8988T (cell line): ENCODE measurements around the gene SCAPER.
A peak's percentile ranks its signal among the peaks of the same experiment; 100 is the strongest.
"Not testable (repeated sequence)": the region's sequence is repeated elsewhere in the genome, so short reads cannot be mapped to it uniquely, and the experiment has no call there.

Experiments
- DNase-seq: peaks from one replicate; pipeline ENCODE4 v3.0.0; 2011

The SCAPER gene

GRCh38 chr15:76912430-76912829 is 7.3 kb upstream of the SCAPER start:
- DNase-seq = no peak

DNA sequence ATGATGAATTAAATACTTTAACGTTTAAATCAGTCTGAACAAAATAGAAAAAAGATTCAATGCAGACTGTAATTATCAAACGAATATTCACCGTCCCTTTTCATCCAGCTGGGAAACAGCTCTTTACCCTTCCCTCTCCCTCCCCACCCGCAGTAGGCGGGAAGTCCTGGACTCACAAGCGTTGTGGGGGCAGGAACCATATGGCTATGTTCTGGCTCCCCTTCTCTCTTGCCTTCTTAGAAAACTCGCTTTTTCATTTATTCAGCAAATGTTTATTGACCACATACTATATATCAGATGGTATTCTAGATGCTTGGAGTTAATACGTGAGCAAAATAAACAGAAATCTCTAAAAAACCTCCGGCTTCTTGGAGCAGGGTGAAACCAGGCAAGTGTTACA is 715 bp upstream of the SCAPER start:
- DNase-seq = no peak

DNA sequence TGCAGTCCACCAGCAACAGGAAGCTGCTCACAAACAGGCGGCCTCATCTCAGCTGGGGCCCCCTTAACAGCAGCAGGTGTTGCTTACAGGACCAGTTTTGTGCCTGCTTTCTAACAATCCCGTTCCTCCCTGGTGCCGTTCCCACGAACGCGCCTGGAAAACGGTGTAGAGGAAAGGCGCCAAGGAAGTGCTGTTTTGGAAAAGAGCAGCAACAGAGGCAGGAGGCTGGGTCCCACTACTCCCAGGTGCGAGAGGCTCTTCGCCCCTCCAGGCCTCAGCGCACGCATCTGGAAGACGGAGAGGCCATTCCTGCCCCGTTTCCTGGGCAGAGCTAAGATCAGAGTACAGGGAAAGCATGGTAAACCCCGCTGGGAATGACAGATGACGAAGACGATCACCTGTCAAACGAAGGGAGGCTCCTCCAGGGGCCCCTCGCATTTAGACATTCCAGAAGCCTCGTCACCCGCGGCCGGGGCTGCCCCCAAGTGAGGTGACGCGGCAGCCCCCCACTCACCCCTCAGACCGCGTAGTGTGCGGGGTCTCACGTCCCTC is 603 bp downstream of the SCAPER start:
- DNase-seq = peak; percentile 11

DNA sequence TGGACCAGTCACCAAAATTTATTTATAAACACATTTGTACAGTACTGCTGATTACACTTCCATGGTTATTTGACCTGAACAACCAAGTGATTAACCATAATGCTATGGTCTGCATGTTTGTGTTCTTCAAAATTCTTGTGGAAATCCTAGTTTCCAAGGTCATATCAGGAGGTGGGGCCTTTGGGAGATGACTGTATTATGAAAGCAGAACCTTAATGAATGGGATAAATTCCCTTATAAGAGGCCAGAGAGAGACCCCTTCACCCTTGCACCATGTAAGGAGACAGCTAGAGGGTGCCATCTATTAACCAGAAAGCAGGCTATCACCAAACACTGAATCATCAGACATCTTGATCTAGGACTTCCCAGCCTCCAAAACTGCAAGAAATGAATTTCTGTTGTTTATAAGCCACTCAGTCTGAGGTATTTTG is 1.9 kb downstream of the SCAPER start:
- no peak for DNase-seq

DNA sequence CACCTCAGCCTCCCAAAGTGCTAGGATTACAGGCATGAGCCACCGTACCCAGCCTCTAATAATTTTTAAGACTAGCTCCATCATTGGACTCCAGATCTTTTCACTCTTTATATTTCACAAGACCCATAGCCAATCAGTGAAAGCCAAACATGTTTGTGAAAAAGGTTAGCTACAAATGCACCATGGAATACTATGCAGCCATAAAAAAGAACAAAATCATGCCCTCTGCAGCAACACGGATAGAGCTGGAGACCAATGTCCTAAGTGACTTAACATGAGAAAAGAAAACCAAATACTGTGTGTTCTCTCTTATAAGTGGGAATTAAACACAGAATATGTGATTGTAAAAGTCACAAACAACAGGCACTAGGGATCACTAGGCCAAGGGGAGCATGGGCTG is 3.2 kb downstream of the SCAPER start:
- DNase-seq = no peak

DNA sequence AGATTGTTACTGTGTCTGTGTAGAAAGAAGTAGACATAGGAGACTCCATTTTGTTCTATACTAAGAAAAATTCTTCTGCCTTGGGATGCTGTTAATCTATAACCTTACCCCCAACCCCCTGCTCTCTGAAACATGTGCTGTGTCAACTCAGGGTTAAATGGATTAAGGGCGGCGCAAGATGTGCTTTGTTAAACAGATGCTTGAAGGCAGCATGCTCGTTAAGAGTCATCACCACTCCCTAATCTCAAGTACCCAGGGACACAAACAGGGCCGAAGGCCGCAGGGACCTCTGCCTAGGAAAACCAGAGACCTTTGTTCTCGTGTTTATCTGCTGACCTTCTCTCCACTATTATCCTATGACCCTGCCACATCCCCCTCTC is 5.2 kb downstream of the SCAPER start:
- DNase-seq = not testable (repeated sequence)

GRCh38 chr15:76899176-76899930 is 5.8 kb downstream of the SCAPER start:
- not testable (repeated sequence) for DNase-seq

GRCh38 chr15:76898102-76898501 is 7.0 kb downstream of the SCAPER start:
- no peak for DNase-seq

DNA sequence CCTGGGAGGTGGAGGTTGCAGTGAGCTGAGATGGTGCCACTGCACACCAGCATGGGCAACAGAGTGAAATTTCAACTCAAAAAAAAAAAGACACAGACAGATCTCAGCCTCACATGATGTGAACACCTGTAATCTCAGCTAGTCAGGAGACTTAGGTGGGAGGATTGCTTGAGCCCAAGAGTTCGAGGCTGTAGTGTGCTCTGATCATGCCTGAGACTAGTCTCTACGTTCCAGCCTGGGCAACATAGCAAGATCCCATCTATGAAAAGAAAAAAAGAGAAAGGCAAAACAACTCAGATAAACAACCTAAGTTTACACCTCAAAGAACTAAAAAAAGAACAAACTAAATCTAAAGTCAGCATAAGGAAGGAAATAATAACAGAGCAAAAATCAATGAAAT is 11.0 kb downstream of the SCAPER start:
- DNase-seq = no peak

- DNase-seq = not testable (repeated sequence)
These were observed 12.3 kb downstream of the SCAPER start for GRCh38 chr15:76892836-76893235.

GRCh38 chr15:76887280-76888141 is 17.6 kb downstream of the SCAPER start:
- not testable (repeated sequence) for DNase-seq

- DNase-seq = no peak
These were observed 19.9 kb downstream of the SCAPER start for GRCh38 chr15:76885212-76885611.

DNA sequence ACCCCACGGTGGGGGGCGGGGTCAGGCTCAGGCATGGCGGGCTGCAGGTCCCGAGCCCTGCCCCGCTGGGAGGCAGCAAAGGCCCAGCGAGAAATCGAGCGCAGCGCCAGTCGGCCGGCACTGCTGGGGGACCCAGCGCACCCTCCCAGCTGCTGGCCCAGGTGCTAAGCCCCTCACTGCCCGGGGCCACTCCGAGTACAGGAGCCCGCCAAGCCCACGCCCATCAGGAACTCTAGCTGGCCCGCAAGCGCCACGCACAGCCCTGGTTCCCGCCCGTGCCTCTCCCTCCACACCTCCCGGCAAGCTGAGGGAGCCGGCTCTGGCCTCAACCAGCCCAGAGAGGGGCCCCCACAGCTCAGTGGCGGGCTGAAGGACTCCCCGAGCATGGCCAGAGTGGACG is 29.2 kb downstream of the SCAPER start:
- DNase-seq = no peak

DNA sequence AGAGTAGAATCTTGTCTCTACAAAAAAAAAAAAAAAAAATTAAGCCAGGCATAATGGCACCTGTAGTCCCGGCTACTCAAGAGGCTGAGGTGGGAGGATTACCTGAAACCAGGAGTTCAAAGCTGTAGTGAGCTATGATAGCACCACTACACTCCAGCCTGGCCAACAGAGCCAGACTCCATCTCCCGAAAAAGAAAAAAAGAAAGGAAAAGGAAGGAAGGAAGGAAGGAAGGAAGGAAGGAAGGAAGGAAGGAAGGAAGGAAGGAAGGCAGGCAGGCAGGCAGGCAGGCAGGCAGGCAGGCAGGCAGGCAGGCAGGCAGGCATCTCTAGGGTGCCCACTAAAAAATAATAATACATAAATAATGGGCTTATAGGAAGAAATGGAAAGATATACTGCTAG is 32.1 kb downstream of the SCAPER start:
- not testable (repeated sequence) for DNase-seq

DNA sequence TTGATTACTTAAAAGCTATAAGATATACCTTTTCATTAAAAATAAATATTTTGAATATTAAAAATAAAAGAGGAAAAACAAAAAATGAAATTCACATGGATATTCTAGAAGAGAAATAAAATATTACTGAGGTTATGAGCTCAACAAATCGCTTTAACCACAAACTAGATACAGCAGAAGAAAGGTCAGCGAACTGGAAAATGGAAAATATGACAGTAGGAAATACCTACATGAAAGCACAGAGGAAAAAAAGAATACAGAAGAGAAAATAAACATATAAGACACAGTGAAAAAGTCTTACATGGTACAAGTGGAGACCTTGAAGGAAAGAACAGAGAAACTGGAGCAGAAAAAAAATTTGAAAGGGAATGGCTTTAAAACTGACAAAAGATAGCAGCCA is 33.2 kb downstream of the SCAPER start:
- no peak for DNase-seq

DNA sequence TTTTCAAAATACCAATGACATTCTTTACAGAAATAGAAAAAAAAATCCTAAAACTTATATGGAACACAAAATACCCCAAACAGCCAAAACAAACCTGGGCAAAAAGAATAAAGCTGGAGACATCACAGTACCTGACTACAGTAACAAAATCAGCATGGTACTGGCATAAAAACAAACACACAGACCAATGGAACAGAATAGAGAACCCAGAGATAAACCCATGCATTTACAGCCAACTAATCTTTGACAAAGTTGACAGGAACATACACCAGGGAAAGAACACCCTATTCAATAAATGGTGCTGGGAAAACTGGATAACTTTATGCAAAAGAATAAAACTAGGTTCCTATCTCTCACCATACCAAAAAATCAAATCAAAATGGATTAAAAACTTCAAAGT is 36.4 kb downstream of the SCAPER start:
- DNase-seq = no peak

DNA sequence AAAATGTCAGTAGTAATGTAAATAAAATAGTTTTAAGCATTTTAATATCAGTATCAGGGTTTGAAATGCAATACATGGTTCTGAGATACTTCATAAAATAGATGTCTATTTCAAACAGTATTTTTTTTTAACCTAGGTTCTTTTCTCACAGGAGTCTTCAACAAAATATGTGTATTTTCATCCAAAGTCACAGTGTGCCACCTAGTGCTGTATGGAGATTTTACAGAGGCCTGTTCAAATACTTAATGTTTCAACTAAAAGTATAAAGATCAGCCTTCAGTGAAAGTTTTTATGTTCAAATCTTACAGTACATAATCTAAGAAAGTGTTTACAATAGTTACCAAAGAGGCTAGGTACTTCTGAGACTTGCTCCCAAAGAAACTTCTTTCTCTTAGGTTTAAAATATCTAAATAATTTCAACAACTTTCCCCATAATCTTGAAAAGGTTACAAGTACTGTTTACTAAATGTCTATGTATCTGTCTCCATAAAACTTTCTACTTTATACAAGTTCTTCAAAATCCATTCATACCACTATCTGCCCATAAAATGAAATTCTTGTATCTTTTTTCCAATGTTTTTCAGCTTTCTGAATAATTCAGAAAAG is 38.3 kb downstream of the SCAPER start:
- DNase-seq = no peak

GRCh38 chr15:76866008-76866407 is 39.1 kb downstream of the SCAPER start:
- no peak for DNase-seq

DNA sequence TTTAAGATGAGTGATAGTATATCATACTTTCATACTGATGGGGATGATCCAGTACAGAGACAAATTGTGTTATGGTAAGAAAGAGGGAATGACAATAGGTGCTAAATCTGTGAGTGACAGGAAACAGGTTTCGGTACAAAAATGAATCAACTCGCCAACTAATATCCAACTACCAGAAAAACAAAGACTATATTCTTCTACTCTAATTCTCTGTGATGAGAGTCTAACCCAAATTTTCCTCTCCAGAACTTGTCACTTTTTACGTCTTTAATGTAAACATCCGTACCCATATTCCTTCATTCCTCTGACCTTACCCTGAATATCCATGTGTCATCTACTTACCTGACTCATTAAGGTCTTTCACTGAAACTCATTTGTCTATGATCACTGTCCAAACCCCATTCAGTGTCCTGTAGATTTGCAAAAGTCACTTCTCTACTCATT is 39.6 kb downstream of the SCAPER start:
- no peak for DNase-seq

- DNase-seq = no peak
These were observed 40.6 kb downstream of the SCAPER start for GRCh38 chr15:76864586-76864985.

DNA sequence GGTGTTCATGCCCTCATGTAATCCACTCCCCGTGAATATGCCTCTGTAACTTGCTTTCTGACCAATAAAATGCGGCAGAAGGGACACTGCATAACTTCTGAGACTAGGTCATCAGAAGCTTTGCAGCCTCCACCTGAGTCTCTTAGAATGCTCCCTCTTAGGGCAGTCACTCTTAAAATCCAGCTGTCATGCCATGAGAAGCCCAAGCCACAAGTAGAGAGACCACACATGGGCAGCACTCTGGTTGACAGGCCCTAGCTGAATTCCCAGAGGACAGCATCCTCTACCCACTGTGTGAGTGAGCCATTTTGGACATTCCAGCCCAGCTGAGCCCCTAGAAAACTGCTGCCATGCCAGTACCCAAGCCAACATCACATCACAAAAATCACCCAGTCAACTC is 41.4 kb downstream of the SCAPER start:
- DNase-seq = no peak

- no peak for DNase-seq
These were observed 42.0 kb downstream of the SCAPER start for GRCh38 chr15:76863123-76863522.

GRCh38 chr15:76861815-76862397 is 43.2 kb downstream of the SCAPER start:
- DNase-seq = no peak
